GM23248 (cell line): Measurements from ENCODE around the gene TTYH3.

Experiments used
- EZH2 ChIP-seq: fragments of 200-600 bp; sonication (generic); IDR thresholded peaks from 2 replicates; pipeline ENCODE4 v1.6.1; 2018; ENCODE audit warnings: antibody characterized with exemption, mild to moderate bottlenecking; ENCODE audit not compliant: insufficient read depth, poor library complexity, severe bottlenecking
- EZH2phosphoT487 ChIP-seq: fragments of 200-600 bp; sonication (generic); IDR thresholded peaks from 2 replicates; pipeline ENCODE4 v1.6.1; 2018; ENCODE audit warnings: antibody characterized with exemption, moderate library complexity, mild to moderate bottlenecking, low read depth; ENCODE audit not compliant: insufficient read depth

- no peak for TF ChIP-seq EZH2
- no peak for TF ChIP-seq EZH2phosphoT487
Measured at GRCh38 chr7:2706685-2707126, 74.9 kb downstream of the TTYH3 start.
